Muscle of leg (tissue), 11 donors: ENCODE measurements around the gene TADA2B. TPM values are rescaled to one million over a fixed set of nuclear protein-coding genes. Genes with fewer than 3 reads are reported as not detected.

Experiments
- DNase-seq: peaks from one replicate; pipeline ENCODE4 v3.0.0; 2013
- H3K27ac ChIP-seq: one replicate; pipeline ENCODE4 v1.5.1; 2013; ENCODE audit warnings: mild to moderate bottlenecking, low read length, control low read depth
- H3K27me3 ChIP-seq: one replicate; pipeline ENCODE4 v1.6.1; 2013; ENCODE audit warnings: low read length; ENCODE audit not compliant: control insufficient read depth, insufficient read depth
- H3K36me3 ChIP-seq: one replicate; pipeline ENCODE4 v1.6.1; 2013; ENCODE audit warnings: low read length; ENCODE audit not compliant: control insufficient read depth, insufficient read depth
- H3K4me1 ChIP-seq: one replicate; pipeline ENCODE4 v1.6.1; 2013; ENCODE audit warnings: low read length; ENCODE audit not compliant: control insufficient read depth, insufficient read depth
- H3K4me3 ChIP-seq: one replicate; pipeline ENCODE4 v1.5.1; 2013; ENCODE audit warnings: low read length, control low read depth
- H3K9me3 ChIP-seq: replicated peaks from 2 replicates; pipeline ENCODE4 v1.6.1; 2013; ENCODE audit warnings: low read depth, low read length; ENCODE audit not compliant: control insufficient read depth
- WGBS: methylation state at CpG from one replicate; pipeline ENCODE4 v1.1.5; 2013; ENCODE audit warnings: missing lambda C conversion rate; ENCODE audit not compliant: insufficient coverage; 5-methylcytosine and 5-hydroxymethylcytosine counted together
- polyA plus RNA-seq, 8 donors: library from polyadenylated mRNA; unstranded; fragments of 120-200 nt; gene quantifications; one replicate each; pipeline versions ENCODE4 v1.2.1 to v1.2.3, GENCODE V29; 2013; ENCODE audit warnings: inconsistent platforms in 1 of 8, low replicate concordance in 1 of 8; ENCODE audit not compliant: insufficient read length in 8 of 8, insufficient read depth in 1 of 8
- total RNA-seq: library from RNA; stranded (reverse); fragments of 120-200 nt; gene quantifications from one replicate; pipeline ENCODE4 v1.2.4, GENCODE V29; 2013

The TADA2B gene
- total and polyA plus RNA-seq, 9 donors = 15.9 to 26.1 (median 22.3) TPM

DNA sequence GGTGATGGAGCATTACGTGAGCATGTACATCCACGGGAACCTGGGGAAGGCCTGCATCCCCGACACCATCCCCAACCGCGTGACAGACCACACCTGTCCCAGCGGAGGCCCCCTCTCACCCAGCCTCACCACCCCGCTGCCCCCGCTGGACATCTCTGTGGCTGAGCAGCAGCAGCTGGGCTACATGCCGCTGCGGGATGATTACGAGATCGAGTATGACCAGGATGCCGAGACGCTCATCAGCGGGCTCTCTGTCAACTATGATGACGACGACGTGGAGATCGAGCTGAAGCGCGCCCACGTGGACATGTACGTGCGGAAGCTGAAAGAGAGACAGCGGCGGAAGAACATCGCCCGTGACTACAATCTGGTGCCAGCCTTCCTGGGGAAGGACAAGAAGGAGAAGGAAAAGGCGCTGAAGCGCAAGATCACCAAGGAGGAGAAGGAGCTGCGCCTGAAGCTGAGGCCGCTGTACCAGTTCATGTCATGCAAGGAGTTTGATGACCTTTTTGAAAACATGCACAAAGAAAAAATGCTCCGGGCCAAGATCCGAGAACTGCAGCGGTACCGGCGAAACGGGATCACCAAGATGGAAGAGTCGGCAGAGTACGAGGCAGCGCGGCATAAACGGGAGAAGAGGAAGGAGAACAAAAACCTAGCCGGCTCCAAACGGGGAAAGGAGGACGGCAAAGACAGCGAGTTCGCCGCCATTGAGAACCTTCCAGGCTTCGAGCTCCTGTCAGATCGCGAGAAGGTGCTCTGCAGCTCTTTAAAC, 11.1 kb downstream of the TADA2B start:
- 94% methylated on average over 52 of the region's 52 CpGs for WGBS
- no peaks in the 10 kb centered on the region for H3K27me3 ChIP-seq

DNA sequence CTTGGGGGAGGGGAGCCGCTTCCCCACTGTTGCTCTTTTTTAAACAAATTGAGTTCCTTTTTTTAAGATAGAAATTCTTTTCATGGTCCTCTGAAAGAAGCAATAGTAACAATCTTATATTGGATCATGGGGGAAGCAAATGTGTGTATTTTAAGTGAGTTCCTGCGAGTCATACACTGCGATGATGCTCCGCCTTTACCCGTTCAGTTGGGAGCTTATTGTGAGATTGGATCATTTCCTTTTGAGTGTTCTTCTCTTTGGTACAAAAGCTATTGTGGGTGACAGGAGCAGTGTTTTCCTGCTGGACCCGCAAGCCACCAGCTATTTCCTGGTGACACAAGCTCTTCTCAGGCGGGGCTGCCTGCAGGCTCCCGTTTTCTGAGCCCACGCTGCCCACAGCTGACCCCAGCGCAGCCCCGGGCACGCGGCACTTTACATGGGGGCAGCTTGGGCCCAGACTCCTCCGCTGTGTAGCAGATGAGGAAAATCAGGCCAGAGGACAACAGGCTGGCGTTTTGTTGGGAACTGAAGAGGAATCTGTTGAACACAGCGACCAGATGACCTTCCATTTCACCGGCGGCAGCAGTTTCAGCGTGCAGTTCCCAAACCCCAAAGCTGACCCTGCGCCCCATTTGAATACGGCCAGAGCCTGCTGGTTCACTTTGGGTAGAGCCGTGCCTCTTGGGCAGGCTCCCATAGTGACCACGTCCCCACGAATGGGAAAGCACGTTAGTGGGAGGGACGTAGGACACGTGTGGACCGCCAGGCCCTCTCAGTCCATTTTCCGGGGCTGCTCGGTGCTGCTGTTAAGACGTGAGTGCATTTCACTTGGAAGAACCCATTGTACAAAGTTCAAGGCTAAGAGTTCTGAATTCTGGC, 12.2 kb downstream of the TADA2B start:
- DNase-seq = no peak
- no peaks in the 10 kb centered on the region for H3K9me3 ChIP-seq
- no peak overlapping the region for H3K4me3 ChIP-seq
- H3K36me3 ChIP-seq = peaks cover 50% of the 10 kb centered on the region
- no peaks in the 10 kb centered on the region for H3K27me3 ChIP-seq
- H3K4me1 ChIP-seq = peaks cover 19% of the 10 kb centered on the region
- WGBS = 92% methylated on average over 30 of the region's 31 CpGs
- H3K27ac ChIP-seq = no peak overlapping the region

More for the DNA sequence above, 11.1 kb downstream of the TADA2B start:
- Histone ChIP-seq H3K36me3 (peaks cover 45% of the 10 kb centered on the region), H3K4me3 (no peak overlapping the region), H3K27ac (no peak overlapping the region), H3K4me1 (peaks cover 23% of the 10 kb centered on the region), H3K9me3 (no peaks in the 10 kb centered on the region)
- DNase-seq = no peak

DNA sequence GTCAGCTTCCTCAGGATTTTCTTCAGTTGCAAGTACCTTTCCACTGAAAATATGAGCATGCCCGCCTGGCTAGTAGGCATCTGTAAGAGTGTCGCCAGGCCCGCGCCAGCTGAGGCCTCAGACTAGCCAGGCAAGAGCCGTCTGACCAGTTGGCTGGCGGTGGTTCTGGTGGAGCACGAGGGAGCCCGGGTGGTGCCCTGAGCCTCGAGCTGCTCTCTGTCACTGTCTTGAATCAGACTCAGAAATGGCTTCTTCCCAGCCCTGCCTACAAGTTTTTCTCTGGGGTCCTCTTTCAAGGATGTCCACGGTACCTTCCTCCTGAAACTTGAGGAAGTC, 12.8 kb downstream of the TADA2B start:
- WGBS = 83% methylated on average over 10 of the region's 10 CpGs
- Histone ChIP-seq H3K27ac (no peak overlapping the region), H3K9me3 (no peaks in the 10 kb centered on the region), H3K4me3 (no peak overlapping the region), H3K4me1 (peaks cover 16% of the 10 kb centered on the region), H3K27me3 (no peaks in the 10 kb centered on the region), H3K36me3 (peaks cover 51% of the 10 kb centered on the region)
- DNase-seq = no peak

DNA sequence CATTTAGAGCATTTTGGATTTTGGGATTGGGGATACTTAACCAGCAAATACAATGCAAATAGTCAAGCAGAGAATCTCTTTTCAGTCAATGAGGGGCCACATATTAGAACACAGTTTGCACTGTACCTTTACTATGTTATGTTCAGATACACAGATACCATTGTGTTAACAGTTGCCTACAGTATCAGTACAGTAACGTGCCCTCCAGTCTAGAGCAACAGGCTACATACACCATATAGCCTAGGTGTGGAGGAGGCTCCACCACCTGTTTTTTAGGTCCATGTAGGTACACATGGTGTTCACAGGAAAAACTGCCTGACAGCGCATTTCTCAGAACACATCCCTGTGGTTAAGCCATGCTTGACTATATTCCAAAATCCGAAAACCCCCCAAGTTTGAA, 15.6 kb downstream of the TADA2B start:
- no peaks in the 10 kb centered on the region for H3K27me3 ChIP-seq
- no peak overlapping the region for H3K4me3 ChIP-seq
- no peaks in the 10 kb centered on the region for H3K4me1 ChIP-seq
- H3K36me3 ChIP-seq = peaks cover 68% of the 10 kb centered on the region
- no peak overlapping the region for H3K27ac ChIP-seq
- WGBS = no CpG with 5 or more reads among the region's 3 CpGs
- no peak for DNase-seq
- no peaks in the 10 kb centered on the region for H3K9me3 ChIP-seq

DNA sequence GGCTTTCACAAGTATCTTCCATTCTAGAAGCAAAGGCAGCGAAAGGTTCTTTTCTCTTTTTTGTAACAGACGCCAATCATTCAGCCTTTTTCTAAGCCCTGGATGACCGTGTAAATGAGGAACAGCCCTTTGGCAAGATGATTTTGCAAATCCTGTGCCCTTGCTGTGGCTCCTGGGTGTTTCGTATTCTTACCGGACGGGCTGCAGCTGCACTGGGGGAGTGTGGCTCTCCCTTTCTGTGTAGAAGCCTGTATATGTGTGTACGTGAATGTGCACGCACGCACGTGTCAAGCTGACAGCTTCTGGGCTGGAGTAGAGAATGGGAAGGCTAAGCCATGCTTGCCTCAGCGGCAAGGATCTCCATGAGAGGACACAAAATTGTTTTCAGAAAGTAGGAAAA, 16.5 kb downstream of the TADA2B start:
- Histone ChIP-seq H3K4me3 (no peak overlapping the region), H3K36me3 (peaks cover 64% of the 10 kb centered on the region), H3K4me1 (no peaks in the 10 kb centered on the region), H3K27me3 (no peaks in the 10 kb centered on the region), H3K9me3 (no peaks in the 10 kb centered on the region), H3K27ac (no peak overlapping the region)
- 94% methylated on average over 6 of the region's 11 CpGs for WGBS
- DNase-seq = no peak

DNA sequence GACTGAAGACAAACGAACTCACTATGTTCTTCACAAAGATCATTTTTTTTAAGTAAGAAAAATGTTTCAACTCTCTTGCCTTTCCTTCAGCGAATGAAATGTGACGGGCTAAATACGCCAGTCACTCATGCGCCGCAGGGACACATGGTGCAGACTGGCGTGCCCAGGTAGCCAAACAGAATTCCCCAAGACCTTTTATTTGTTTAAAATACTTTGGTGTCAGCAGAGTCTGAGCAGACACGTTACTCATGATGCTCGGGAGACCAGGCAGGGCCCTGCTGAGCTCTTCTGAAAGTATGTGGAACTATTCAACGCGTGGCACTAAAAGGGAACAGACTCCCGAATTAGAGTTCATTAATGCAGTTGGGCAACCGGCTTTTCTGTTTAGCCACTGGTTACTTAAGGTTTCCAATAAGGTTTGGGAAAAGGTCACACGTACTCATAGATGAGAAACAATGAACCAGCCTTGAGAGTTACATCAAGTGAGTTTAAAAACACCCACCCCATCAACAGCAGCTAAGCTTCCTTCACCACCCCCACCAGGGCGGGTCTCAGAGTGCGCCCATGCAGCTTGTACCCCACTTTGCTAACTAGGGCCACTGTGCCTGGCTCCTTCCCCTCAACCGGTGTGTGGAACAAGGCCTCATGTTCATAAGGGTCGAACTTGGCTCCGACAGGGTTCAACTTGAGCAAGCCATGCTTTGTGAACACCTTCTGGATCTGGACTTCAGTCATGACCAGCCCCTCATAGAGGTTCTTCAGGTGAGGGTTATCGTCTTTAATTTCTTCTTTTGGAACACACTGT, 17.4 kb downstream of the TADA2B start:
- Histone ChIP-seq H3K9me3 (no peaks in the 10 kb centered on the region), H3K27me3 (no peaks in the 10 kb centered on the region), H3K4me1 (no peaks in the 10 kb centered on the region), H3K27ac (no peak overlapping the region), H3K36me3 (peaks cover 56% of the 10 kb centered on the region), H3K4me3 (no peak overlapping the region)
- 88% methylated on average over 13 of the region's 20 CpGs for WGBS
- no peak for DNase-seq

DNA sequence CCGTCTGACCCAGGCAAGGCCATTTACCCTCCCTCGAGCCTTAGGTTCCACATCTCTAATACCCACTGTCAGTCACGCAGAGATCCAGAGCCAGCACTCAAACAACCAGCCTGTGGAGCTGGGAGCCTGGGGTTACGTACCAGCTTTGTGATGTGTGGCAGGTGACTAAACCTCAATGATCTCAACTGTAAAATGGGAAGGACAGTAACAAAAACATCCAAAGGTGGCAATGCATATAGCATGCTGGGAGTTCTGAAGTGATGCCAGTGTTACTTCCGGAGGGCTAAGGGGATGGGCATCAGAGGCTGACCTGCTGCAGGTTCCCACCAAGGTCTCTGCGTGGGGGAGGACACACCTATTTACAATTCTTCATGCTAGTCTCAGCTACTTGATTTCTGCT, 18.6 kb downstream of the TADA2B start:
- no peak overlapping the region for H3K27ac ChIP-seq
- WGBS = no CpG with 5 or more reads among the region's 6 CpGs
- H3K9me3 ChIP-seq = no peaks in the 10 kb centered on the region
- H3K27me3 ChIP-seq = no peaks in the 10 kb centered on the region
- H3K4me3 ChIP-seq = no peak overlapping the region
- peaks cover 47% of the 10 kb centered on the region for H3K36me3 ChIP-seq
- no peak for DNase-seq
- H3K4me1 ChIP-seq = peaks cover 5% of the 10 kb centered on the region

DNA sequence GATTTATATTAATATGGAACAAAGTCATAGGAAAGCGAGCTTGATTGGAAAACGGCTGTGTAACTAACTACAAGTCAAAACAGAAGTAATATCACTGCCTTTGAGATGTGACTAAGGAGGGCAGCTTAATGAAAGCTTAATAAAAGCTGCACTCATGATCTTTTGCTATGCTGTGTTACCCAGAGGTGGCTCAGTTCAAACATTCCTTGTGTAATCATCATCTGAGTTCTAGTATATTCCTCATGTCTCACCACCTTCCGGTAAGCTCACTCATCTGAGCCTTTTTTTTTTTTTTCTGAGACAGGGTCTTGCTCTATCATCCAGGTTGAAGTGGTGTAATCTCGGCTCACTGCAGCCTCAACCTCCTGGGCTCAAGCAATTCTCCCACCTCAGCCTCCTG, 19.6 kb downstream of the TADA2B start:
- Histone ChIP-seq H3K4me3 (no peak overlapping the region), H3K9me3 (no peaks in the 10 kb centered on the region), H3K36me3 (peaks cover 46% of the 10 kb centered on the region), H3K27ac (no peak overlapping the region), H3K4me1 (peaks cover 11% of the 10 kb centered on the region), H3K27me3 (no peaks in the 10 kb centered on the region)
- no peak for DNase-seq
- WGBS = 86% methylated on average over 1 of the region's 4 CpGs

DNA sequence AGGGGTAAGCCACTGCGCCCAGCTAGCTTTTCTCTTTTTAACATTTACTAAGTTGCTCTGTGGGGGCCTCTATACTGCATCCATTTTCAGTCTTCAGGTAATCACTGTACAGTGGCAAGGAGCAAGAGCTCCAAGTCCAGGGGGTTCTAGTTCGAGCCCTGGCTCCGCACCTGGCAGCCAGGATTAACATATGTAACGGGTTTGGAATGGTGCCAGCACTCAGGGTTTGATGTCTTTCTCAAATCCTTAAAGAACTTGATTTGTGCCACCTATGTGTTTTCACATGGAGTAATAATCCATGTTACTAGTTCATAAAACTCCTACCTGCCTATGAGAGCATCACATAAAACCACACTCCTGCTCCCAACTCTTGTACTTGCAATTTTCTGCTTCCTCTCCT, 20.2 kb downstream of the TADA2B start:
- H3K27me3 ChIP-seq = no peaks in the 10 kb centered on the region
- no peak overlapping the region for H3K27ac ChIP-seq
- peaks cover 46% of the 10 kb centered on the region for H3K36me3 ChIP-seq
- peaks cover 11% of the 10 kb centered on the region for H3K4me1 ChIP-seq
- WGBS = no CpG with 5 or more reads among the region's 4 CpGs
- no peak for DNase-seq
- H3K9me3 ChIP-seq = no peaks in the 10 kb centered on the region
- H3K4me3 ChIP-seq = no peak overlapping the region

DNA sequence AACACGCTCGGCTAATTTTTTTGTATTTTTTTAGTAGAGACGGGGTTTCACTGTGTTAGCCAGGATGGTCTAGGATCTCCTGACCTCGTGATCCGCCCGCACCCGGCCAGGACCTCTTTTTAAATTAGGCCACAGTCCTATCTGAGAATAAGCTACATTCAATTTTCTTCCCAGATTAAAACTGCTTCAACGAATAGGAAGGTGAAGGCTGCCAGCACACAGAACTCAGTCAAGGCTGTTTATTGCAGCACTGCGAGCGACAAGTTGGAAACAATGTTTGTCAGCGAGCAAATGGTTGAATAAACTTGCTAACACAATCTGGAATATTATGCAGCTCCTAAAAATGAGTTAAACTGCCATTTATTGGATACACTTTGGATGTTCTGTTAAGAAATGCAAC, 22.8 kb downstream of the TADA2B start:
- no peak for DNase-seq
- no peak overlapping the region for H3K27ac ChIP-seq
- no peaks in the 10 kb centered on the region for H3K27me3 ChIP-seq

More for the DNA sequence above, 22.8 kb downstream of the TADA2B start:
- WGBS = 93% methylated on average over 10 of the region's 11 CpGs
- Histone ChIP-seq H3K9me3 (no peaks in the 10 kb centered on the region), H3K36me3 (peaks cover 32% of the 10 kb centered on the region), H3K4me3 (no peak overlapping the region), H3K4me1 (peaks cover 19% of the 10 kb centered on the region)
